Ishikawa (cell line): ENCODE data around the gene PARVB.

ENCODE experiments used
- CEBPB ChIP-seq: IDR thresholded peaks from 2 replicates; pipeline ENCODE4 v1.6.1; 2012
- CREB1 ChIP-seq: IDR thresholded peaks from 2 replicates; pipeline ENCODE4 v1.6.1; 2012; ENCODE audit warnings: low read depth
- EGR1 ChIP-seq: IDR thresholded peaks from 2 replicates; pipeline ENCODE4 v1.6.1; 2012
- EP300 ChIP-seq: IDR thresholded peaks from 2 replicates; pipeline ENCODE4 v1.6.1; 2012; ENCODE audit warnings: borderline replicate concordance
- FOXM1 ChIP-seq: IDR thresholded peaks from 2 replicates; pipeline ENCODE4 v1.6.1; 2012; ENCODE audit warnings: low read depth, borderline replicate concordance
- MAX ChIP-seq: IDR thresholded peaks from 2 replicates; pipeline ENCODE4 v1.6.1; 2012
- NFIC ChIP-seq: IDR thresholded peaks from 2 replicates; pipeline ENCODE4 v1.6.1; 2012
- RAD21 ChIP-seq: IDR thresholded peaks from 2 replicates; pipeline ENCODE4 v1.6.1; 2012; ENCODE audit warnings: low read depth
- REST ChIP-seq: IDR thresholded peaks from 2 replicates; pipeline ENCODE4 v1.6.1; 2012; ENCODE audit warnings: low read depth, mild to moderate bottlenecking
- TAF1 ChIP-seq: IDR thresholded peaks from 2 replicates; pipeline ENCODE4 v1.6.1; 2012; ENCODE audit warnings: low read depth, mild to moderate bottlenecking
- TCF12 ChIP-seq: IDR thresholded peaks from 2 replicates; pipeline ENCODE4 v1.6.1; 2012; ENCODE audit warnings: low read depth
- TEAD4 ChIP-seq: IDR thresholded peaks from 2 replicates; pipeline ENCODE4 v1.6.1; 2012
- USF1 ChIP-seq: IDR thresholded peaks from 2 replicates; pipeline ENCODE4 v1.6.1; 2012
- YY1 ChIP-seq: IDR thresholded peaks from 2 replicates; pipeline ENCODE4 v1.6.1; 2012; ENCODE audit warnings: low read depth
- ZBTB7A ChIP-seq: IDR thresholded peaks from 2 replicates; pipeline ENCODE4 v1.6.1; 2012; ENCODE audit warnings: low read depth

Gene PARVB

DNA sequence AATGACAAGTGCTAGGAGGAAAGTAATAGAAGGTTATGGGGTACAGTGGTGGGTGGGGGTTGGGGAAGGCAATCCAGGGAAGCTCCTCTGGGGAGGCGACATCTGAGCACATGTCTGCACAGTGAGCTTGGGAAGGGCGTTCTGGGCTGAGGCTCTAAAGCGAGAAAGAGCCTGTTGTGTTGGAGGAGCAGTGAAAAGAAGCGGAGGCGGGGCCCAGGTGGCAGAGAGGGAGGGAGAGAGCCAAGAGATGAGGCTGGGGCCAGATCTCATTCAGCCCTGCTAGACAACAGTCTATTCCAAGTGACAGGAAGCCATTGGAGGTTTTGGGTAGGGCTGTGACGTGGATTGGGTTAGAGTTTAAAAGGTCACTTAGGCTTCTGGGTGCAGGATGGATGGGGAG is 101.3 kb downstream of the PARVB start:
- TF ChIP-seq TCF12 (no peak), YY1 (no peak), REST (no peak), ZBTB7A (no peak), TEAD4 (no peak), CREB1 (no peak), MAX (no peak), RAD21 (no peak), NFIC (no peak), FOXM1 (no peak), CEBPB (no peak), TAF1 (no peak), EP300 (no peak), EGR1 (no peak)

GRCh38 chr22:44126807-44127206 is 102.7 kb downstream of the PARVB start:
- no peak for TF ChIP-seq ZBTB7A
- no peak for TF ChIP-seq EP300
- no peak for TF ChIP-seq USF1
- no peak for TF ChIP-seq REST
- no peak for TF ChIP-seq RAD21
- no peak for TF ChIP-seq TAF1
- TF ChIP-seq CREB1, result no peak
- no peak for TF ChIP-seq MAX
- TF ChIP-seq FOXM1, result no peak
- no peak for TF ChIP-seq TCF12
- no peak for TF ChIP-seq CEBPB
- TF ChIP-seq NFIC, result no peak
- TF ChIP-seq YY1, result no peak
- TF ChIP-seq EGR1, result no peak
- TF ChIP-seq TEAD4, result no peak

- no peak for TF ChIP-seq TAF1
- TF ChIP-seq TEAD4, result no peak
- no peak for TF ChIP-seq REST
- no peak for TF ChIP-seq CREB1
- no peak for TF ChIP-seq MAX
- TF ChIP-seq EP300, result no peak
- TF ChIP-seq NFIC, result no peak
- no peak for TF ChIP-seq CEBPB
- TF ChIP-seq RAD21, result no peak
- no peak for TF ChIP-seq EGR1
- no peak for TF ChIP-seq USF1
- TF ChIP-seq ZBTB7A, result no peak
- TF ChIP-seq FOXM1, result no peak
- no peak for TF ChIP-seq TCF12
- no peak for TF ChIP-seq YY1
Observed at GRCh38 chr22:44127356-44127755, 103.3 kb downstream of the PARVB start.

DNA sequence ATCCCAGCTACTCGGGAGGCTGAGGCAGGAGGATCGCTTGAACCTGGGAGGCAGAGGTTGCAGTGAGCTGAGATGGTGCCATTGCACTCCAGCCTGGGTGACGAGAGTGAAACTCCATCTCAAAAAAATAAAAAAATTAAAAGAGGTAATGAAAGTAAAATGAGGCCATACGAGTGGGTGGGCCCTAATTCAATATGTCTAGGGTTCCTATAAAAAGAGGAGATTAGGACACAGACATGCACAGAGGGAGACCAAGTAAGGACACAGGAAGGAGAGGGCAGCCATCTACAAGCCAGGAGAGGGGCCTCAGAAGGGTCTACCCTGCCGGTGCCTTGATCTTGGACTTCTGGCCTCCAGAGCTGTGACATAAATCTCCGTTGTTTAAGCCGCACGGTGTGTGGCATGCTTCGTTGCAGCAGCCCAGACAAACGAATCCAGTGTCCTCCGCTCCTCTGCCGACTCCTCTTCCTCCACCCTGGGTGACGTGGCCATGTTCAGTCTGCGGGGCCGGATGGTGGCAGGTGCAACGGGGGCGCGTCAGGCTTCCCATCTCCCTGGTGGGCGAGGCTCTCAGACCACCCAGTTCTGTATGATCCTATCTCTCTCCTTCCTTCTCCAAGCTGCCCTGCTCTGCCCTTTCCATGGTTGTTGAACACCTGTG is 105.0 kb downstream of the PARVB start:
- TF ChIP-seq TCF12 (no peak), TAF1 (no peak), CREB1 (no peak), TEAD4 (no peak), ZBTB7A (no peak)
